ENCODE measurements around the gene ZNF575.

DNA sequence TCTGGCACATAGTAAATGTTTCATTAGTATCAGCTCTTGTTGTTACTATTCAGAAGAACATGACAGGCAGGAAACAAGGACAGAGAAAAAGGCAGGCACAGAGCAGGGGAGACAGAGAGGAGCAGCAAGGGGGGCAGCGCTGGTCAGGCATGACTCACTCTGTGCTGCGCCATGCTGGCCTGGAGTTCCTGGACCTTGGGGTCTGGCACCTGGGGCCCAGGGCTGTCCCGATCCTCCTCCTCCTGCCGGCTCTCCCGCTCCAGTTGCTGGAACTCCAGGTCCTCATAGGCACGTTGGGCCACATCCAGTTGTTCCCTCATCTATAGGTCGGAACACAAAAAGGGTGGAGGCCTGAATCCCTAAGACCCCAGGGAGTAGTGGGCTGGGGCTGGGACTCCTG is 36.0 kb upstream of the ZNF575 start:
- TF ChIP-seq, protein P1, sequence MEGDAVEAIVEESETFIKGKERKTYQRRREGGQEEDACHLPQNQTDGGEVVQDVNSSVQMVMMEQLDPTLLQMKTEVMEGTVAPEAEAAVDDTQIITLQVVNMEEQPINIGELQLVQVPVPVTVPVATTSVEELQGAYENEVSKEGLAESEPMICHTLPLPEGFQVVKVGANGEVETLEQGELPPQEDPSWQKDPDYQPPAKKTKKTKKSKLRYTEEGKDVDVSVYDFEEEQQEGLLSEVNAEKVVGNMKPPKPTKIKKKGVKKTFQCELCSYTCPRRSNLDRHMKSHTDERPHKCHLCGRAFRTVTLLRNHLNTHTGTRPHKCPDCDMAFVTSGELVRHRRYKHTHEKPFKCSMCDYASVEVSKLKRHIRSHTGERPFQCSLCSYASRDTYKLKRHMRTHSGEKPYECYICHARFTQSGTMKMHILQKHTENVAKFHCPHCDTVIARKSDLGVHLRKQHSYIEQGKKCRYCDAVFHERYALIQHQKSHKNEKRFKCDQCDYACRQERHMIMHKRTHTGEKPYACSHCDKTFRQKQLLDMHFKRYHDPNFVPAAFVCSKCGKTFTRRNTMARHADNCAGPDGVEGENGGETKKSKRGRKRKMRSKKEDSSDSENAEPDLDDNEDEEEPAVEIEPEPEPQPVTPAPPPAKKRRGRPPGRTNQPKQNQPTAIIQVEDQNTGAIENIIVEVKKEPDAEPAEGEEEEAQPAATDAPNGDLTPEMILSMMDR (IDR thresholded peaks at IDR 0.05): no peak
- TF ChIP-seq POLR2A (IDR thresholded peaks at IDR 0.05): no peak
